HG02870 (cell line): ENCODE results near the gene SLC2A8.

Experiments
- ATAC-seq: cut with Tn5 transposase; IDR thresholded peaks from one replicate; pipeline ENCODE4 v1.9.1; 2021; ENCODE audit warnings: mild to moderate bottlenecking, moderate library complexity; ENCODE audit not compliant: unreplicated experiment

SLC2A8 gene

DNA sequence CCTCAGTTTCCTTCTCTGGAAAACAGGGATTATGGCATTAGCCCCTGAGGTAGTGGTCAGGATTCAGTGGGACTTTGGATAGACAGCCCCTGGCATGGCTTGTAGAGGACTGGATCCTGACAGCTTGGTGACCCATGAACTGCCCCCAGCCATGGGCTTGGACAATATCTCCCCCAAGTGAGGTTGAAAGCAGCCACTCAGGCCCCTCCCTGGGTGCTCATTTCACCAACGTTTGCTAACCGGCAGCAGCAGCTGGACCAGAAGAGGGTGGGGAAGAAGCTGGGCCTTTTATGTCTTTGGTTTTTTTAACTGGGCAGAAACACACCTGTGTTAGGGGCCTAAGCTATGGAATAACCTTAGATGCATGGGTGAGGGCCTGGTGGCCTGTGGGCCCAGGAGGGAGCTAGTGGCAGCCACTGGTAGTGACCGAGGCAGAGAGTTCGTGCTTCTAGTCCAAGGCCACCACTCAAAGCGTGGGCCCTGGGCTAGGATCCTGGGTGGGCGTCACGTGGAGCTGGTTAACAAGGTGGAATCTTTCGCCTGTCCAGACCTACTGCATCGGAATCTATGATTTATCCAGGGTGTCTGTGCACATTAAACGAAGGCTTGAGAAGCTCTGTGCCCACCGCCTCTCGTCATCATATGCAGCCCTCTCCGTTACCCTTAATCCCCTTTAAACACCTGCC, 1.9 kb downstream of the SLC2A8 start:
- ATAC-seq: no peak

DNA sequence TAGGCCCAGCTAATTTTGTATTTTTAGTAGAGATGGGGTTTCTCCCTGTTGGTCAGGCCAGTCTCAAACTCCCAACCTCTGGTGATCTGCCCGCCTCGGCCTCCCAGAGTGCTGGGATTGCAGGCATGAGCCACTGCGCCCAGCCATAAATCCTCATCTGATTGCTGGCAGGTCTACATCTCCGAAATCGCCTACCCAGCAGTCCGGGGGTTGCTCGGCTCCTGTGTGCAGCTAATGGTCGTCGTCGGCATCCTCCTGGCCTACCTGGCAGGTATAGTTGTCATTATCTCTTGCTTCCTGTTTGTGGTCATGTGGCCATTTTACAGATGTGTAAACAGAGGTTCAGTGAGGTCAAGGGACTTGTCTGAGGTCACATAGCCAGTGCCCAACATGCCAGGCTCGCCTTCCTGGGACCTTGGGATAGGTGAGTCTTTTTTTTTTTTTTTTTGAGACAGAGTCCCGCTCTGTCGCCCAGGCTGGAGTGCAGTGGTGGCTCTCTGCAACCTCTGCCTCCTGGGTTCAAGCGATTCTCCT, 2.8 kb downstream of the SLC2A8 start:
- ATAC-seq: no peak

DNA sequence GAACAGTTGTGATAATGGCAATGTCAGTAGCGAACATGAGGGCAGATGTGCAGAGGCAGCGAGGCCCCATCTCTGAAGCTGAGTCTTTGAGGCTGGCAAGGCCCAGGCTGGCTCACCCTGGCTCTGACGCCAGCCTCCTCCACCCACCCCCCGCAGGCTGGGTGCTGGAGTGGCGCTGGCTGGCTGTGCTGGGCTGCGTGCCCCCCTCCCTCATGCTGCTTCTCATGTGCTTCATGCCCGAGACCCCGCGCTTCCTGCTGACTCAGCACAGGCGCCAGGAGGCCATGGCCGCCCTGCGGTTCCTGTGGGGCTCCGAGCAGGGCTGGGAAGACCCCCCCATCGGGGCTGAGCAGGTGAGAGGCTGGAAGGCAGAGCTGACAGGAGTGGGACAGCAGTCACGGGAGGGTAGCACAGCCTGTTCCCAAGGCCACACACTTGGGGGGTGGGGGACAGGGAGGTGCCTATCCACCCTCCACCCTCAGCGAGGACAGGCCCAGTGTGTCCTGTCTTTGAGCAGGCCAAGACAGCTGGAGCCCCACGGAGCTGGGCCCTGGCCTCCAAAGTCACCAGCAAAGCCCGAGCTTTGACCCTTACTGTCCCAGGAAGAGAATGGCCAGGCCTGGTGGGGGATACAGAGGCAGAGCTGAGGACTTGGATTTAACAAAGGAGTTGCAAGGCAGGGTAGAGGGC, 5.6 kb downstream of the SLC2A8 start:
- no peak for ATAC-seq

DNA sequence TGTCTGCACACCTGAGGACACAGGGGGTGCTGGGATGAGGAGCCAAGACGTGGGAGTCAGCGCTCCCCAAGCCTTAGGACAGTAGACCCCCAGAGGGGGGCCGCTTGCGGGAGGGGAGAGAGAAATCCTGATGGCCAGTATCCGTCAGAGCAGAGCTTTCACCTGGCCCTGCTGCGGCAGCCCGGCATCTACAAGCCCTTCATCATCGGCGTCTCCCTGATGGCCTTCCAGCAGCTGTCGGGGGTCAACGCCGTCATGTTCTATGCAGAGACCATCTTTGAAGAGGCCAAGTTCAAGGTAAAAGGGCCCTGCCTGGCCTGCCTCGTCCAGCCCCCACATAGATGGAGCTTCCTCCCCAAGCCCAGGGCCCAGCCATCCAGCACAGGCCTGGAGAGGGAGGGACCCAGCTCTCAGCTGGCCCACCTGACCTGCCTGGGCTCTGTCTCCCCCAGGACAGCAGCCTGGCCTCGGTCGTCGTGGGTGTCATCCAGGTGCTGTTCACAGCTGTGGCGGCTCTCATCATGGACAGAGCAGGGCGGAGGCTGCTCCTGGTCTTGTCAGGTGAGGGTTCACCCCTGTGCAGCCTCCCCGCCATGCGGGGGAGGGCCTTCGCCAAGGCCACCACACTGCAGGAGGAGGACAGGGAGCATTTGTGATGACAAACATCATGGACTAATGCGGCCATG, 6.7 kb downstream of the SLC2A8 start:
- no peak for ATAC-seq

DNA sequence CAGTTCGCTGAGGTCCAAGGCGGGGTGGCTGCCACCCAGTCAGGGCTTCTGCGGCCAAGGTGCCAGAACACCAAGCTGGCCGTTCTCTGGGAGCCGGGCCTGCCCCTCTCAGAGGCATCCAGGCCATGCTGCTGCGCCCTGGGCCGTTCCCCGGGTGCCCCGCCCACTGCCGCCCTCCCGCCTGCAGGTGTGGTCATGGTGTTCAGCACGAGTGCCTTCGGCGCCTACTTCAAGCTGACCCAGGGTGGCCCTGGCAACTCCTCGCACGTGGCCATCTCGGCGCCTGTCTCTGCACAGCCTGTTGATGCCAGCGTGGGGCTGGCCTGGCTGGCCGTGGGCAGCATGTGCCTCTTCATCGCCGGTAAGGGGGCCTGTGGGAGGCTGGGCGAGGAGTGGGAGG, 7.7 kb downstream of the SLC2A8 start:
- no peak for ATAC-seq

DNA sequence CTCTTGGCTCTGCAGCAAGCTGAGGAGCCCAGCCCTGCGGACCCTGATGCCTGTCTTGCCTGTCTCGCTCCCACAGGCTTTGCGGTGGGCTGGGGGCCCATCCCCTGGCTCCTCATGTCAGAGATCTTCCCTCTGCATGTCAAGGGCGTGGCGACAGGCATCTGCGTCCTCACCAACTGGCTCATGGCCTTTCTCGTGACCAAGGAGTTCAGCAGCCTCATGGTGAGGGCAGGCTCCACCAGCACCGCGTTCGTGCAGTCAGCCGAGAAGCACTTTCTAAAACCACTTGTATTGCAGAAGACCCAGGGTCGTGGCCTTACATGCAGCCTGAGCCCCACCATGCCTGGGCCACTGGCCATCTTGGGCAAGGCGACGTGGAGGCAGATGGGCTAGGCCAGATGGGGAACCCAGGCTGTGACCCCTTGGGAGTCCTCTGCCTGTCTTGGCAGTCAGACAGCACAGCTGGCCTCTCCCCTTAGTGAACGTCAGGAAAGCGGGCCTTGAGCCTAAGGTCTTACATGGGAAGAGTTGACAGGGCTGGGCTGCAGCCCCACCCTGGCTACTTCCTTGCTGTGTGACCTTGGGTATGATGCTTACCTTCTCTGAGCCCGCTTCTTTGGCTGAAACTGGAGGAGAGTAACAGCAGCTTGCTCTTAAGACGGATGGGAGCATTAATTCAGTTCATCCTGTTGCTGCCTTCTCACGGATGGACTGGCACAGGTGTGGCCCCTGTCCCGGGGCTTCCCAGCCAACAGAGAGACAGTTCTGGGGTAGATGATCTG, 8.6 kb downstream of the SLC2A8 start:
- ATAC-seq: no peak

DNA sequence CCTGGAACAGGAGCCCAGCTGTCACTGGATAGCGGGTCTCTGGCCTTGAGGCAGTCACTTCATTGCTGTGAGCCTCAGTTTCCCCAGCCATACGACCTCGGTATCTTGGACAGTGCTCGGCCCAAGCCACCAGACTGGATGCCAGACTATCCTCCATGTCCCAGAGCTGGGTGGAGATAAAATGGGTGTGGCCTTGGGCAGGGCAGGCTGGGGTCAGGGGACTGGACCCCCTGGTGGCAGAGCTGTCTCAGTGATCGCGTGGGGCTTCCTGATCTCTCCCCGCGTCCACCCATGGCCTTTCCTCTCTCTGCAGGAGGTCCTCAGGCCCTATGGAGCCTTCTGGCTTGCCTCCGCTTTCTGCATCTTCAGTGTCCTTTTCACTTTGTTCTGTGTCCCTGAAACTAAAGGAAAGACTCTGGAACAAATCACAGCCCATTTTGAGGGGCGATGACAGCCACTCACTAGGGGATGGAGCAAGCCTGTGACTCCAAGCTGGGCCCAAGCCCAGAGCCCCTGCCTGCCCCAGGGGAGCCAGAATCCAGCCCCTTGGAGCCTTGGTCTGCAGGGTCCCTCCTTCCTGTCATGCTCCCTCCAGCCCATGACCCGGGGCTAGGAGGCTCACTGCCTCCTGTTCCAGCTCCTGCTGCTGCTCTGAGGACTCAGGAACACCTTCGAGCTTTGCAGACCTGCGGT, 10.0 kb downstream of the SLC2A8 start:
- ATAC-seq: no peak

DNA sequence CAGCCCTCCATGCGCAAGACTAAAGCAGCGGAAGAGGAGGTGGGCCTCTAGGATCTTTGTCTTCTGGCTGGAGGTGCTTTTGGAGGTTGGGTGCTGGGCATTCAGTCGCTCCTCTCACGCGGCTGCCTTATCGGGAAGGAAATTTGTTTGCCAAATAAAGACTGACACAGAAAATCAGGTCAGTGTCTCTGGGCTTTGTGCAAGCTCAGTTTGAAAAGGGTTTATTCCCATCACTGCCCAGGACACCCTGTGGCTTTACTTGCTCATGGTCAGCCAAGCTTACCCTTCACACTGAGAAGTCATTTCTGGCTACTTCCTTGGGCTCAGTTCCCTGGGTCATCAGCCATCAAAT, 10.5 kb downstream of the SLC2A8 start:
- ATAC-seq: no peak

DNA sequence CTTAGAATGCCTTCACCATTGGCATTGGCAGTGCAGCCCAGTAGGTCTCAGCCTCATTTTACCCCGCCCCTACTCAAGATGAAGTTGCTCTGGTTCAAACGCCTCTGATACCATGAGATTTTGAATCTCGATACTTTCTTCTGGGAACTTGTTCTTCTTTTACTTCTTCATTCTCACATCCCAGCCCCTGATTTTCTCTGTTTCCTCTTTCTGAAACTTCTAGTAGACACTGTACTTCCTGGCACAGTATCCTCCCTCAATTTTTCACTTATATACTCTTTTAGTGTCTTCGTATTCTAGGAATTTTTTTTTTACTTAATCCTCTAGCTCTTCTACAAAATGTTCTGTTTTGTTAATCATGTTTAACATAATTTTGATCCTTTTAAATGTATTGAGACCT, 14.2 kb downstream of the SLC2A8 start:
- no peak for ATAC-seq

DNA sequence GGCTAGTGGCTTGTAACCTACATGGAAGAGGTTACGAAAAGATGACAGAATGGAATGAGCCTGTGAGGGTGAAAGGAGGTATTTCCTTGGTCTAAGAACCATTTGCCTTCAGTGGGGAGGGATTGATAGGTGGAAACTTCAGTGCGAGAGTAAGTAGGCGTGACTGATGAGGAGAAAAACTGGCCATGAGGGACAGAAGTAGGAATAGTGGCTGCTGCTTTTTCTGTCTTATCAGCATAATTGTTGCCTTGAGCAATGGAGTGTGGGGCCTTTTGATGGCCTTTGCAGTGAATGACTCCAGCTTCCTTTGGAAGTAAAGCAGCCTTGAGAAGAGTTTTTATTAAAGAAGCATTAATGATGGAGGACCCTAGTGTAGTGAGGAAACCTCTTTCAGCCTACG, 18.2 kb downstream of the SLC2A8 start:
- no peak for ATAC-seq

DNA sequence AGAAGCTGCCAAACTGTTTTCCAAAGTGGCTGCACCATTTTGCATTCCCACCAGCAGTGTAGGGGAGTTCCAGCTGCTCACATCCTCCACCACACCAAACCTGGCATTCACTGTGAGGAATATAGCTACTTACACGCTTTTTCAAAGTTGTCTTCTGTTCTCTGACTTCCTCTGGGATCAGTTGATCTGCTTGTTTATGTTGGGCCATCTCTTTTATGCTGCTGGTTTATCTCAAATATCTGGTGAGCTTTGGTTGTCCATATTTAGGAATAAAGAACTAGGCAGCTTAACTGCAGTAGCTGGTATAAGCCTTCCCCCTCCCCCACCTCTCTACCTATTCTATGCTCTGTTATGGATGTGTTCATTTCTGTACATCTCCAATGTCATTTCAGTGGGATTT, 18.7 kb downstream of the SLC2A8 start:
- no peak for ATAC-seq

DNA sequence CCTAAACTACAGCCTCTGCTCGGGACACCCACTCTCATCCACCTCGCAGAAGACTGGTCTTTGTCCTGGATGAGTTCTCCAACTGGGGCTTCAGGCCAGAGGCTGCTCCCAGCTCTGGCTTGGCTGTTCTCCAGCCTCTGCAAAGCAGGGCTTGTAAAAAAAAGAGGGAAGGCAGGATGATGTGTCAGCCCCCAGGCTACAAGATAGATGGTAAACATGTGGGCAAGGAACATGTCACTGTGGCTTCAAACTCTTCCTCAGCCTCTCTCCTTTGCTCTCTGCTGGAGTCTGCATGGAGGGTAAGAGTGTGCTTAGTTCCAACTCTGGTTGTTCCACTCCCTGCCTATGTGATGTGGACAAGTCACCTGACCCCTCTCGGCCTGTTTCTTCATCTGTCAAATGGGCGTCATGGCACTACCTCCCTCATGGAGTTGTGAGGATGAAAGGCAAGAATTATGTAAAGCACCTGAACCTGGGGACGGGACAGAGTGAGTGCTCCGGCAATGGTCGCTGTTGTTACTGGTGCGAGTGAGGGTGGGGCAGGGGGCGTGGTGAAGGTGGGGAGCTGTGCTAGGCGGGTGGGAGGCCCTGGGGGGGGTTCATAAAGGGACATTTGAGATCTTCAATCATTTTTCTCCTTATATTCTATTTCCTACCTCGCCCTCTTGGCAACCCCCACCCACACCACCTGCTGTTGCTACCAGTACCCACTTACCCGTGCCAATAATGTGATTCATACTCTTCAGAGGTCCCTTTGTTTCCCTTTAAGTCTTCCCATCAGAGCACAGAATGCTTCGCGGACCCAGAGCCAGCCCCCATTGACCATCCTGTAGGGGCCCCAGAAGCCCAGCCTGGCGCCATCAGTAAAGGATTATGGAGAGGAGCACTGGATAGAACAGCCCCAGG, 20.4 kb downstream of the SLC2A8 start:
- ATAC-seq: no peak

DNA sequence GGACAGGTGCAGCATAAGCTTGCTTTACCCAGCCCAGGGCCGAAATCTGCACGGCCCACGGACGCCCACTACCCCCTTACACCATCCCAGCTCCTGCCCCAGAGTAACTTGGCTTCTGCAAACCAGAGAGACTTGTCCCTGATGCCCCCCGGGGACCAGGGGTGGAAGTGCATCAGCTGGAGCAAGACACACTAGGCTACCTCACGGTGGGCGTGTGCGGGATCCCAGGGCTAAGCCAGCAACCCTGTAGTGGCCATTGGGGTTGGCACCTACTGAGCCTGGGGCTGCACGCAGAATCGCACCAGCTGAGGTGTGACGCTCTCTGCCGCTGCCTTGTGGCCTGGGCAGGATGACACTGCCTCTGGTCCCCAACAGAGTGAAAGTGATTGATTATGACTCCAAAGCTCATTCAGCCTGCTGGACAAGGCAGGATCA, 21.1 kb downstream of the SLC2A8 start:
- no peak for ATAC-seq

DNA sequence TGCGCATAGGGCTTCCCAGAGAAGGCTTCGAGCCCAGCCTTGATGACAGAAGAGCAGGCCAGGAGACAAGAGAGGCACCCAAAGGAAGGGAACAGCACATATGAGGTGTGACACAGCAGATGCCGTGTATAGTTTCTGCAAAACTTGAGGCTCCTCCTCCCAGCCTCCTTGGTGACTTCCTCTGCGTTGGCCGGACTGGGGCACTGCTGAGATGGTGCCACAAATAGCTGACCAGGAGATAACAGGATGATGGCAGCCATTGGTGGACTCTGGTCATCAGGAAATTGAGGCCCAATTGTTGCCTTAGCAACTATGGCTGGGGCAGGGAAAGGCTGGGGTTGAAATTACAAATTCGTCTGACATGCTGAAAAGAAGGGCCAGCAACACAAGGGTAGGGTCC, 22.4 kb downstream of the SLC2A8 start:
- no peak for ATAC-seq

DNA sequence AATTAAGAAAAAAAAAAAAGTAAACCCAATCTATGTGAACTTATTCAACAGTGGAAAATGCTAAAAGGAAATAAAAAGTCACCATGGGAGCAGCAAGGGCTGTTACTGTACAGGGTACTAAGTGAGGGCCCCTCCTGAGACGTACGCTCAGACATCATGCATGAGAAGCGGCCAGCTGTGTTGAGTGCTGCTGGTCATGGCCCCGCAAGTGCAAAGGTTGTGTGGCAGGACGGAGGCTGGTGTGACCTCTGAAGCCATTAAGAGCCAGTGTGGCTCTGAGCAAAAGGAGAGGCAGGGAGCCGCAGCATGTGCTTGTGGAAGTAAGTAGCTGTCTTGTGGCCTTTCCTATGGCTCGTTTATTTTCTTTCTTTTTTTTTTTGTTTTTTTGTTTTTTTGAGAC, 24.1 kb downstream of the SLC2A8 start:
- ATAC-seq: no peak

DNA sequence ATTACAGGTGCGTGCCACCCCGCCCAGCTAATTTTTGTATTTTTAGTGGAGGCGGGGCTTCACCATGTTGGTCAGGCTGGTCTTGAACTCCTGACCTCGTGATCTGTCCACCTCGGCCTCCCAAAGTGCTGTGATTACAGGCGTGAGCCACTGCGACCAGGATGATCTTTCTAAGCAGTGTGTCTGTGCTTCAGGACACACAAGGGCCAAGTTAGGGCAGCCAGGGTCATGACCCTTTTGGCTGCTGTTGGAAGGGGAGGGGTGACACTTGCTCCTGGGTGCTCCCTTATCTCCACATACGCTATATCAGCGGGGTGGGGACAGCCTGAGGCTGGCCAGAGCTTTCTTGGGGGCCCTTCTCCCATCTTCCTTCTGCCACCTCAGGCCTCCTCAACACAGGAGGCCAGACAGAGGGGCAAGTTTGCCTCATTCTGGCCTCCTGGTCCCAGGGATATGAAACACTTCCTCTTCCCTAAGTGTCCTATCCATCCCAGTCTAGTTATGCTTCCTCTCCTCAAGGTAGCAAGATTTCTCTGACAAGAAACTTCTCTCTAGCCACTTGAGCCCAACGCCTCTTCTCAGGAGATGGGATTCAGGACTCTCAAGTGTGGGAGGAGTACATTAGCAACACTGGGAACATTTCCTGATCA, 25.3 kb downstream of the SLC2A8 start:
- no peak for ATAC-seq

DNA sequence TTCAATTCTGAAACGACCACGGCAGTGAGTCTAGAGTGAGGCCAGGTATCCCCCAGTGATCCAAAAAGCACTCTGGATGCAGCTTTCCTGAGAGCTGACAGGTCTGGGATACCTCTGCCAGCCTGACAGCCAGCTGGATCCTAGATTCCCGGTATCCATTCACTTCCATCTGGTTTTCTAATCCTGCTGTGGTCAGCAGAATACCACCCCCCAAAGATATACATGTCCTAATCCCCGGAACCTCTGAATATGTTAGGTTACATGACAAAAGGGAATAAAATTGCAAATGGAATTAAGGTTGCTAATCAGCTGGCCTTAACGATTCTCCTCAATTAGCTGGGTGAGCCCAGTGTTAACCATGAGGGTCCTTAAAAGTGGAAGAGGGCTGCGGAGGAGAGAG, 25.8 kb downstream of the SLC2A8 start:
- ATAC-seq: no peak

DNA sequence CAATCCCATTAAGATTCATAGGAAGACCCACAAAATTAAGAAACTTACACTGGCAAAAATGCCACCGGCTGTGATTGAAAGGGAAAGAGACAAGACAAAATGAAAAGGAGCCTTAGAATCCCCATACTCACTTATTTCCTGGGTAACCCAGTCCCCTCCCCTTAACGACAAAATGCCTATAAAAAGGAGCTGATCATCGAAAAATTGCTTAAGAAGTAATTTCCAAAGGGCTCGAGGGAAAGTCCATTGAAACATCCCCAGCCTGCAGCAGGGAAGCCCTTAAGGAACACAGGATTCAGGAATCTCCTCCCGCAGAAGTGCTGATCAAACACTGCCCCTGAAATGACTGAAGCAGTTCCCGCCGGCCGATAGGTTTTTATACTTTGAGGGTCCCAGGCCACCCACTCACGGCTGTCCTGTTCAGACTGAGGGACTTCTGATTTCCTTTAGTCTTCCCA, 26.5 kb downstream of the SLC2A8 start:
- ATAC-seq: no peak
